ENCODE results near the gene IVNS1ABP. TPM values are rescaled to one million over a fixed set of nuclear protein-coding genes. Genes with fewer than 3 reads are reported as not detected.
A peak's percentile ranks its signal among the peaks of the same experiment; 100 is the strongest.

The IVNS1ABP gene
- total and polyA plus RNA-seq, 9 of the 15 experiments (the other 6 are each of a cell fraction or from before 2014, with no cell fraction given), result 30.6 to 126 (median 77.7) TPM

GRCh38 chr1:185284533-185285276 lies 32.3 kb downstream of the IVNS1ABP start (continued):
- TF ChIP-seq ZNF318 (IDR thresholded peaks at IDR 0.05; ENCODE audit: borderline replicate concordance in 1 of 2, low read depth in 1 of 2) (peak in 1 of 2 experiments; percentile 16; a peak in 1 of 4 replicates), DLX4 (CRISPR knock-in tag; IDR thresholded peaks at IDR 0.05) (no peak), ESRRA (IDR thresholded peaks at IDR 0.05; ENCODE audit: borderline replicate concordance, low read depth) (peak; percentile 53; the same call in 1 of the 2 replicates), MCM2 (IDR thresholded peaks at IDR 0.05; ENCODE audit: low read depth) (no peak), HDAC6 (IDR thresholded peaks at IDR 0.05; ENCODE audit: low read depth, low read length) (no peak), DPF2 (IDR thresholded peaks at IDR 0.05) (peak; percentile 99), ZMIZ1 (IDR thresholded peaks at IDR 0.05; ENCODE audit: low read depth in 2 of 2, low read length in 2 of 2) (peak in 1 of 2 experiments; percentile 96; a peak in 2 of 4 replicates), ZNF316 (IDR thresholded peaks at IDR 0.05) (peak; percentile 71), SMAD3 (CRISPR knock-in tag; conservative IDR thresholded peaks at IDR 0.05) (no peak; the same call in 1 of the 2 replicates), ESRRB (CRISPR knock-in tag; IDR thresholded peaks at IDR 0.05; ENCODE audit: borderline replicate concordance) (no peak), ATF4 (CRISPR knock-in tag; IDR thresholded peaks at IDR 0.05) (peak; percentile 41), MLLT1 (IDR thresholded peaks at IDR 0.05) (peak; percentile 84 to 87)
